Stimulated activated CD8-positive, alpha-beta memory T cell treated with anti-CD3 and anti-CD28 coated beads, Interleukin-7, amount 100 ng/mL, for 4 hours (primary cell): Measurements from ENCODE around the gene CREB3L1.
"Not testable (repeated sequence)": the region's sequence is repeated elsewhere in the genome, so short reads cannot be mapped to it uniquely, and the experiment has no call there.

Experiments
- DNase-seq, 2 donors: peaks; one replicate each; pipeline ENCODE4 v3.0.0-alpha.2; 2020; ENCODE audit warnings: low read depth in 2 of 2

Gene CREB3L1

DNA sequence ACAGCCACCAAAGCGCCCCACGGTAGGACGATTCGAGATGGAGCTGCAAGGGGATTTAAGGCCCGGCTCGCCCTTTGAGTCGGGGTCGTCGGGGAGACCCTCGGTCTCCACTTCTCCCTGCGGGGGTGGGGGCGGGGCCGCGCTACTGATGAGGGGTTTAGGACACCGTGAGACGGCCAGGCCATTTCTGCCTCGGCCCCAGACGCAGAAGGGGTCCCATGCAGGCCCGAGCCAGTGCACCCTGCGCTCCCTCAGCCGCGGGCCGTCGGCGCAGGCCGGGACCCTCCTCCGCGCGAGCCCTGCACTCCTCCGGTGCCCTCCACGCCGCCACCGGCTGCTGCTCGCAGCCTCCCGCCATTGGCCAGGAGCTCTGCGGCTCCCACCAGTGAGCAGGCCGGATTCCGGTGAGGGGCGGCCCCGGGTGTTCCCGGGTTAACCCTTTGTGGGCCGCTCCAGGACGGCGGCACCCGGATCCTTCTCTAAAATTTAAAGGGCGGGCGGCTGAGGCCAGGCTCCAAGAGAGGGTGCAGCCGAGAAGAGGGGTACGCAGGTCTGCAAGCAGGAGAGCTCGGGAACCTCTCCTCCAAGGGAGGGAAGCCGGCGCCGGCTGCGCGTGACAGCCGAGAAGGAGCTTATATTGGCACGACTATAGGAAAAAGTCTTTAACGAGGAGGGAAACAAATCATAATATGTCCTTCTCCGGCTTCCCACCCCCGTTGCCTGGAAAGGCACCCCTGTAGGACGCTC is 18.0 kb downstream of the CREB3L1 start:
- DNase-seq = peak; percentile 27 to 61

DNA sequence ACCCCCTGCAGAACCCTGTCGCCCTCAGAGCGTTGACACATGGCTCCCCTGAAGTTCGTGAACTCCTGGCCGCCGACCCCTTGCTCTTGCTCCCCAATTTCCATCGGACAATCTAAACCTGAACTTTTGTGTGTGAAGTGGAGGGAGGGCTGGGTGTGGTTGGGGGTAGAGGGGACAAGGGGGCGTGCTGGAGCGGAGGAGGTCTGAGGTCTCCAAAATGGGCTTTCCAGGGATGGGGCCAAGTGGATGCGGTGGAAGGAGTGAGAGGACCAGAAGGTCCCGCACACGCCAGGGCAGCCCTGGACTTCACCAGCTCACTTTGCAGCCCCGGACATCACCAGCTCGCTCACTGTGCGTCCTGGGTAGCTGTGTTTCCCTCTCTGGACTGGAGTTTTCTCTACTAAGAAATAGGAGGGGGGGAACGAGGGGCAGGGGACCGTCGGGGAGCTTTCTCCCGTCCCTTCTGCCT is 18.6 kb downstream of the CREB3L1 start:
- no peak for DNase-seq

DNA sequence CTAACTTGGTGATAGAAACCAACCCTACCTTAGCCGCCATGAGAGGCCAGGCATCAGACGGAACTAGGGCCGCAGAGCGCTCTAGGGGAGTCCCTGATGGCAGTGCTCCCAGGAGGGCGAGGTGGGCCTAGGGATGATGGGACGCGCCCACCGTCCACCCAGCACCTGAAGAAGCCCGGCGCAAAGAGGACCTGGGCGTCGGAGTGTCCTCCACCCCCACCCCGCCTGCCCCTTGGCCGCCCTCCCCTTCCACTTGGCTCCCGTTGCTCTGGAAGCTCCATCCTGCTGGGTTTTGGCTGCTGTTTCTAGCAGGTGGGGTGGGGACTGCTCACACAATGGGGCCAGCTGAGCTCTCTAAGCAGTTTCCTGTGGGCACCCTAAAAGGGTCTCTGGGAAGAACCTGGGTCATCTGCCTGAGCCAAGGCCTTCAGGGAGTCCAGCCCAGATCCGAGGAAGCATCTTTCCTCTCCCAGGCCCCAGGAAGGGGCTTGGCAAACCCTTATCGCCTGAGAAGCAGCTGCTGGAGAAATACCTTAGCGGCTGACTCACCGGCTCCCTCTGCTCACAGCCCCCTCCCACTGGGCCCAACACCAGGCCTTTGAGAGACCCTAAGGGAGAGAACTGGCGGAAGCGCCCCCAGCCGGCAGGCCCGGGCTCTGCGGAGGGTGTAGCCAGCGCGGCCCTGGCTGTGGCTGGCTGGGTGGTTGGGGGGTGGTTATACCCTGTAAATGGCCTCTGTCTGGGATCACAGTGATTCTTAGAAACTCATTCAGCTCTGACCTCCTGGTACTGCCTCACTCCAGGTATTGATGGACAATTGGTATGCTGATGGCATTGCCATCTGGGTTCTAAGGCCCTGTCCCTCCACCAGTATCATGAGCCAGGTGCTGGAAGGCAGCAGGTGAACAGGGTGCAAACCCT is 19.3 kb downstream of the CREB3L1 start:
- DNase-seq = no peak

DNA sequence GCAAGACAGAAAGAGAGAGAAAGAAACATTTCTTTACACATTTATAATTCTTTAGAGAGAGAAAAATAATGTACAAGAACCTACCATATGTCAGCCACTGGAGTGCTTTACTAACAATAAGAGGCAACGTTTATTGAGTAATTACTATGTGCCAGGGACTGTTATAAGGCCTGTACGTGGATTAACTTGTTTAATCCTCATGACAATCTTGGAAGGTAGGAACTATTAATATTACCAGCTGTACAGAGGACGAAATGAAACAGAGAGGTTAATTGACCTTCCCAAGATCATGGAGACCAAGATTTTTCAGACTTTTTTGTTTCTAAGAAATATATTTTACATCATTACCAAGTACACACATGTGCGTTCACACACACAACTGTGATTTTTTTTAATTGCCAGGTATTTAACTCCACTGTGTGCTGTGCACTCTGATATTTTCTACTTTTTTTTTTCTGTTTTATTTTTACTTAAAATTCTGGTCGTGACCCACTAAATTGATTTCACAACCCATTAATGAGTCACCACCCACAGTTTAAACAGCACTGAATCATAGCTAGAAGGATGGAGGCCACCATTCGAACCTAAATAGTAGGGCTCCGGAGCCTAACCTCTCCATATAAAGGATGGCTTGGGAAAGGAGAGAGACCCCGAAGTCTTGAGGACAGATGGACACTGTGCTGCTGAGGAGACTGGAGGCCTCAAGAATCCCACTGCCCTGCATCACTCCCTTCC is 21.4 kb downstream of the CREB3L1 start:
- no peak for DNase-seq

DNA sequence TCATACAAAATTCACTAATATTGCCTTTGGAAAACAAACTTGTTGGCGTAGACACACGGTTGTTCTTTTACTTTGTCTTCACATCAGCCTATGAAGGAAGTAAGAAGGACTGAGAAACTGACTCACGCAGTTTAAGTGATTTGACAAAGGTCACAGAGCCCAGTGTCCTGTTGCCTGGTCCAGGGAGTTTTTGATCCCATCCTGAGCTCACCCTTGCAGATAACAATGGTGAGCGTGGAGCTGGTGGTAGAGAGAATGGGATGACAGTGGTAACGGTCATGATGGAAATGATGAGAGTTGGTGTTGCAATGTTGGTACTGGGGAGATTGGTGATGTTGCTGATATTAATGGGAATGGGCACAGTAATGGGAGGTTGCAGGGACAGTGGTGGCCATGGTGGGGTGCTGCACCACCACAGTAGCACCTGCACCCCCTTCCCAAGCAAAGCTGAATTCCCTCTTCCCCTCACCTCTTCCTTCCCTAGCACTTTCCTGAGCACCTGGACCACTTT is 22.0 kb downstream of the CREB3L1 start:
- no peak for DNase-seq

DNA sequence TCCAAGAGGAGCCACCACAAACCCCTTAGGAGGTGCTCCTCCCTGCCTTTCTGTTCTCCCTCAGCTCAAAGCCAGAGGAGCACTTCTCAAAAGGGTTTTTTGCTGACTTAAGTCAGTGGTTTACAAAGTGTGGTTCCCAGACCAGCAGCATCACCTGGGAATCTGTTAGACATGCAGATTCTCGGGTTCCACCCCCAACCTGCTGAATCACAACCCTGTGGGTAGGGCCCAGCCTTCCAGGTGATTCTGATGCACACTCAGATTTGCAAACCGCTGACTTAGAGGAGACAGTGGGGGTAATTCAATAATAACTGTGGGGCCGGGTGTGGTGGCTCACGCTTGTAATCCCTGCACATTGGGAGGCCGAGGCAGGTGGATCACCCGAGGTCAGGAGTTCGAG is 22.8 kb downstream of the CREB3L1 start:
- no peak for DNase-seq

DNA sequence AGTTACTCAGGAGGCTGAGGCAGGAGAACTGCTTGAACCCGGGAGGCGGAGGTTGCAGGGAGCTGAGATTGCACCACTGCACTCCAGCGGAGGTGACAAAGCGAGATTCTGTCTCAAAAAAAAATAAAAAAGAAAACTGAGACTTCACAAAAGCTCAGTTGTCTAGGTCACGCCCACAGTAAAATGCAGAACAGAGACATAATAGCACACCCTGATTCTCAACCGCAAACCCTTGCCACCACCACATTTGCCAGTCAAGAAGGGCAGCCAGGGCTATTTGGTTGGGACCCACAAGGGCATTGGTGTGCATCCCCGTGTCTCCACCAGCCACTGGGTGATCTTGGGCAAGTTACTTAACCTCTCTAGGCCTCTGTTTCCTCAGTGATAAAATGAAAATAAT is 25.4 kb downstream of the CREB3L1 start:
- no peak for DNase-seq

DNA sequence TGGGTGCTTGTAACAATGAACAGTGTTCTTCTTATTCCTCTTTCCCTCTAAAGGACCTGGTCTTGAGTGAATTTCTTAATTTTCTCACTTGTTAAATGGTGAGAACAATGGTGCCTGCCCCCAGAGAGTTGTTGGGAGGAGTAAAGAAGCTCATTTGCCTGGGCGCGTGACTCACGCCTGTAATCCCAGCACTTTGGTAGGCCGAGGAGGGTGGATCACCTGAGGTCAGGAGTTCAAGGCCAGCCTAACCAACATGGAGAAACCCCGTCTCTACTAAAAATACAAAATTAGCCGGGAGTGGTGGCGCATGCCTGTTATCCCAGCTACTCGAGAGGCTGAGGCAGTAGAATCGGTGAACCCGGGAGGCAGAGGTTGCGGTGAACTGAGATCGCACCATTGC is 26.6 kb downstream of the CREB3L1 start:
- not testable (repeated sequence) for DNase-seq

DNA sequence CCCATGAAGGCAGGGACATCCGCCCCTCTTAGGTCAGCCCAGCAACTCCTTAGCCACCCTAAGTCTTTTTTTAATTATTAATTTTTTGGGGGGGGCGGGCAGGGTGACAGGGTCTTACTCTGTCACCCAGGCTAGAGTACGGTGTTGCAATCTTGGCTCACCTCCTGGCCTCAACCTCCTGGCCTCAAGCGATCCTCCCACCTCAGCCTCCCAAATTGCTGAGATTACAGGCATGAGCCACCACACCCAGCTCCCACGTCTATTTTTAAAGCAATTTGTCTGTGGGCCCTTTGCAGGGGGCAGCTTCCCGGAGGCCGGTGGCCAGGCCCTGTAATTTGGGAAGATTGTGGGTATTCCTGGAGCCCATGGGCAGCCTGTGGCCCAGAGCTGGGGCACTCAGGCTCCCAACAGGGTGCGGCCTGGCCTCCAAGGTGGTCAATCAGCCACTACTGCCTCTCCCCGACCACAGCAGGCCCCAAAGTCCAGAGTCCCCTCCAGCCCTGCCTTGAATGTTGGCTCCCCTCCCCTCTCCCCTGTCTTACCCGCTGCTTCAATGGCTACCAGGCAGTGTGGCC is 27.2 kb downstream of the CREB3L1 start:
- DNase-seq = no peak

DNA sequence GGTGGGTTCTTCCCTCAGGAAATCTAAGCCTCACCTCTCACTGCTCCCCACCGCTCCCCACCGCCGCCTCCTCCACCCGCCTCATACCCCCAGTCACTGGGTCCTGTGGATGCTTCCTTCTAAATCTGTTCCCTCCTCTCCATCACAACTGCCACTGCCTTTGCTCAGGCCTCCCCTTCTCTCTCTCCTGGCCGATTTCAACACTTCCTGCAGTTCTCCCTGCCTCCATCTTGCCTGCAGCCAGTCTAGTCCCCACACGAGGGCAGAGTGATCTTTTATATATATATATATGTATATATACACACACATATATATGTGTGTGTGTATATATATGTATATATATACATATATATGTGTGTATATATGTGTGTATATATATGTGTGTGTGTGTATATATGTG is 27.8 kb downstream of the CREB3L1 start:
- DNase-seq = no peak

DNA sequence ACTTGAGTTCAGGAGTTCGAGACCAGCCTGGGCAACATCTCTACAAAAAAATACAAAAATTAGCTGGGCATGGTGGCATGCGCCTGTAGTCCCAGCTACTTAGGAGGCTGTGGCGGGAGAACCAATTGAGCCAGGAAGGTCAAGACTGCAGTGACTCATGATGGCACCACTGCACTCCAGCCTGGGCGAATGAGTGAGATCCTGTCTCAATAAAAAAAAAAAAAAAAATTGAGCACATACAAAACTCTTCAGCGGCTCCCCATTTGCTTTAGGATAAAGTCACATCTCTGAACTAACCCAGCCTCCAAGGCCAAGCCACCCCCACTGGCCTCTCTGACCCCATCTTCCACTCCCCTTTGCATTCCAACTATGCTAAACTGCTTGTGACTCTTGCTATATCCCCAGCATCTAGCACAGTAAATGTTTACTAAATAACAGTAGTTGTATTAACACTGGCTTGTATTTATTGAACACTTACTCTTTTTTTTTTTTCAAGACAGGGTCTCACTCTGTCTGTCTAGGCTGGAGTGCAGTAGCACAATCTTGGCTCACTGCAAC is 28.9 kb downstream of the CREB3L1 start:
- no peak for DNase-seq

DNA sequence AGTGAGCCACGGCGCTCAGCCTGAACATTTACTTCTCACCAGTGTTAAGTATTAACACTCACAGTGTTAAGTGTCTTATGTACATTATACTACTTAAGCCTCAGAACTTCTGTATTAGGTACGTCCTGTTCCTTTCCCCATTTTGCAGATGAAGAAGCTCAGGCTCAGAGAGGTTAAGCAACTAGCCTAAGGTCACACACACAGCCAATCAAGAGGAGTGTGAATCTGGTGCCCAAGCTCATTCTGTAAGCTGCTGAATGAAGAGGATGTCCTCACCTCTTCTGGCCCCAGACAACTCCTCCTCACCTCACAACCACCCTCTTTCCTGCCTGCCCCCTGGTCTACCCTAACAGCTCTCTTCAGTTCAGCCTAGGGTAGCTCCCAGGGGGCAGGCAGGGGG is 29.9 kb downstream of the CREB3L1 start:
- DNase-seq = no peak

DNA sequence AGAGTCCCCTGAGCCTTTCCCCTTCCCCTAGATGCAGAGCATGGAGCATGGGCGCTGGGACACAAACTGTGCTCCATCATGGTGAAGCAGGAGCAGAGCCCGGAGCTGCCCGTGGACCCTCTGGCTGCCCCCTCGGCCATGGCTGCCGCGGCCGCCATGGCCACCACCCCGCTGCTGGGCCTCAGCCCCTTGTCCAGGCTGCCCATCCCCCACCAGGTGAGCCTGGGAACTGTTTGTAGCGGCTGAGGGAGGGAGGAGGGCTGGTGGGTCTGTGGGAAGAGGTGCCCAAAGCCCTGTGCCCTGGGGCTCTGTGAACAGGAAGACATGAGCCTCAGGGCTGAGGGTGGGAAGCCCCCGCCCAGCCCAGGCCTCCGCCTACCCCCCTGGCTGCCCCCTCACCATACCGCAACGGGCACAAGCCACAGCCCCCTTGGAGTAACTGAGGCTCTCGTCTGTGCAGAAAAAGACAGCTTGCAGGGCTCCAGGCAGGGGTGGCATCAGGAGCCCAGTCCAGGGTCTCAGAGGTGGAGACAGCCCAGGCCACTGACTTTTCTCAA is 30.4 kb downstream of the CREB3L1 start:
- no peak for DNase-seq

DNA sequence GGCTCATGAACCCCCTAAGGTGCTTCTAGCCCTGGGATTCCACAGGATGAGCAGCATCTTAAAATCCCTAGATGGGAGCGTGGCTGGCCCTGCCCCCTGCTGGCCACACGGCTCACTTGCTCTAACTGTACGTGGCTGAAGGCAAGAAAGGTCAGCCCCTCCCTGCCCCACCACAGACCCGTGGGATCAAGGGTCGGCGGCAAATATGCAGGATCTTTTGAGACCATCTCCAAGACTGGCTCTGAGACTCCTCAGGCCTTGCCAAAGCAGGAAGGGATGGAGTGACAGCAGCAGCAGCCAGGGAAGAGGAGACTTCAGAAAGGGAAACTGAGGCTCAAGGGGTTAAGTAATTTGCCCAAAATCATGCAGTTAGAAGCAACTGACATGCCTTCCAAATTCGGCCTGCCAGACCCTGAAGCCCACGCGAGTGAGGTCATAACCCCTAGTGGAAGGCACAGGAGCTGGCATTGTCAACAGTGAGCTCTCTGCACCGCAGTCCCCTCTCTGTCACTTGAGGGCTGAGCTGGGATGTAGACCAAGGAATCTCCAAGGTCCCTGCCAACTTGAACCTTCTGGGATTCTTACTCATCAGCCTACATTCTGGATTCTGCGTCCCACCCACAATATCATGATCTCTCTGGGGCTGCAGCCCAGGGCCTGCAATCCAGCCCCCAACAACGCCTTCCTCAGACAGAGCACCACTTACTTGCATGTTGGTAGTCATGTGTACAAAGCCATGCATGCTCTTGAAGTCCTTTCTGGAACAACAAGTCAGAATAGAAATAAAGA is 31.4 kb downstream of the CREB3L1 start:
- peak; percentile 38 to 45 for DNase-seq

DNA sequence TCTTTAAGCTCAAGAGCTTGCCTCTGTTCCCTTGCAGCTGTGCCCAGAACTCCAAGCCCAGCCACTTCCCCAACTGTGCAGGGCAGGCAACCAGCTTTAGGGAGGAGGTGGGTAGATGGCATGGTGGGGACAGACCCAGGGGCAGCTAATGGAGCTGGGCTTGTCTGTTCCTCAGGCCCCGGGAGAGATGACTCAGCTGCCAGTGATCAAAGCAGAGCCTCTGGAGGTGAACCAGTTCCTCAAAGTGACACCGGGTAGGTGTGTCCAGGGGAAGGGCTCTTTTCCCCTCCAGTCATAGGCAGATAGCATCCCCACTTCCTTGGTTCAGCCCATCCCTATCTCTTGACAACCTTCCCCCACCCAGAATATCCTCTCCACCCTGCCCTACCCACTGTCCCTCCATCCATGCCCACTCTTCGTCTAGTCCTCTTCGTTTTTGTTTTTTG is 32.4 kb downstream of the CREB3L1 start:
- no peak for DNase-seq

DNA sequence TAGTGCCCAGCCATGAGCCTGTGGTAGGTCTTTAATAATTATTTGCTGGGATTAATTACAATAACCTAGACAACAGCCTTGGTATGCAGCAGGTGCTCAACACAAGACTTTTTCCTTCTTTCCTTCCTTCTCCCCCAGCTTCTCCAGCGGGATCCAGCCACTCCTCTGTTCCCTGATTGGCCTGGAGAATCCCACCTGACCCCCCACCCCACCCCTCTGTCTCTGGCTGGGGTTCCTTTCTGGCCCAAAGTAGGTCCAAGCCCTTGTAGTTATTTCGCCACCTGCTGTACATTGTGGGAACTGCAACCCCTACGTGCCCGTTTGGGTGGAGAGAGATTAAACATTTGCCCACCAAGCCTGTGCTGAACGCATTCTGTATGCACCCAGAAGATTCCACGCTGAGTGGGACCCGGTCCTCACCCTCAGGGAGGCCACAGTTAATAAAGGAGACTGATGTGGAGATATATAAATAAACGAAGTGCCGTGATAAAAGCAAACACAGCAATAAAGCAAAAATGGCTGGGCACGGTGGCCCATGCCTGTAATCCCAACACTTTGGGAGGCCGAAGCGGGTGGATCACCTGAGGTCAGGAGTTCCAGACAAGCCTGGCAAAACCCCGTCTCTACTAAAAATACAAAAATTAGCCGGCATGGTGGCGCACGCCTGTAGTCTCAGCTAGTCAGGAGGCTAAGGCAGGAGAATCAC is 37.7 kb downstream of the CREB3L1 start:
- peak; percentile 41 to 53 for DNase-seq

DNA sequence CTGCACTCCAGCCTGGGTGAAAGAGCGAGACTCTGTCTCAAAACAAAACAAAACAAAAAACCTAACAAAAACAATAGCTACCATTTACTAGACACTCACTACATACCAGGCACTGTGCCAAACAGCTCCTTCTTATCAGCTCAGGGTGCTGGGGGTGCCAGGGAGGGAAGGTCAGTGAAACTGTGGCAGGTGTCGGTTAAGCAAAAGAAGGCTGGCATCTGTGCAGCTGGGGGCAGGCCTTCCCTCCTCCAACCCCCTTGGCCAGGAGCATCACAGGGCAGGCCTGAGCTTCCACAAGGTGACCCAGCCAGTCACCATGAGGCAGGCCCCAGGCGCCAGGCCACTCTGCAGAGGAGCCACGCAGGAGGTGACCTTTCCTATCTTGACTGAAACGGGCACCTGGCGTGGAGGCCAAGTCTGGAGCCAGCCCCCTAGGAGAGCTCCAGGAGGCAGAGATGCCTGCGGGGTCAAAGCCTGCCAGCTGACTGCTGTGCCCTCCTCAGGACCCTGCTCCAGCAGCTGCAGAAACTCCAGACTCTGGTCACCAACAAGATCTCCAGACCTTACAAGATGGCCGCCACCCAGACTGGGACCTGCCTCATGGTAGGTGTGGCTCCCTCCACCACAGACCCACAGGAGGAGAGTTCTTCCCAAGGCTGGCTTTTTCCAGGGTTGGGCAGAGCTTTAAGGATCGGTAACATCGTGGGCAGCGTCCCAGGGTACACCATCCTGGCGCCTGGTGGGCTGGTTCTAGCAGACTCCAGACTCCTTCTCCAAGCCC is 38.5 kb downstream of the CREB3L1 start:
- DNase-seq = no peak

DNA sequence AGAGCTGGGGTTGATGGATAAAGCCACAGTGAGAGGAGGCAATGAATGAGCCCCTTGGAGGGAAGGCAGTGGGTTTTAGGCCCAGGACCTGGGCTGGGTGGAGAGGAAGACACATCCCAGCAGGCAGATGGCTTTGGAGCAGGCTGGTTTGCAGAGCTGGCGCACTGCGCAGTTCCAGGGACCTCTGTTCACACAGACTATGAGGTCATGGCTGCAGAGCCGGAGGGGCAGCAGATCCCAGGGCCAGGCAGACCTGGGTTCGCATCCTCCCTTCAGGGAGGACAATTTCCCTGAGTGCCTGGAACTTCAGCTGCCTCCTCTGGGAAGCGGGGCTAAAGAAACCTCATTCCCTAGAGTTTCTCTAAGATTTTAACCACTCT is 41.6 kb downstream of the CREB3L1 start:
- no peak for DNase-seq

DNA sequence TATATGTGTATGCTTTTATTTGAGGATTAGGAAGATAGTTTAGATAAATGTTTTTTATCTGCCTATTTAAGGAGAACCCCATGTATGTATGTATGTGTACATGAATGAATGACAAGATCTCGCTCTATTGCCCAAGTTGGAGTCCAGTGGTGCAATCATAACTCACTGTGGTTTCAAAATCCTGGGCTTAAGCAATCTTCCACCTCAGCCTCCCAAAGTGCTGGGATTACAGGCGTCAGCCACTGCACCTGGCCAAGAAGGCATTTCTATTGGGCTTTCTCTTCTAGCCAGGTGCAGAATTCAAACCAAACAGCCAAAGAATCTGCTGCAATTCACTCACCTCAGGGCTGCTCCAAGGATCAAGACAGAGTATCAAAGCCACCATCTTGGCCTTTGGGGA is 44.3 kb downstream of the CREB3L1 start:
- DNase-seq = no peak
